ENCODE data around the gene PROB1. TPM values are rescaled to one million over a fixed set of nuclear protein-coding genes. Genes with fewer than 3 reads are reported as not detected.
"Not testable (repeated sequence)": the region's sequence is repeated elsewhere in the genome, so short reads cannot be mapped to it uniquely, and the experiment has no call there.

The PROB1 gene
- total RNA-seq, 1 donor from 2014 or later: 1.3 TPM

DNA sequence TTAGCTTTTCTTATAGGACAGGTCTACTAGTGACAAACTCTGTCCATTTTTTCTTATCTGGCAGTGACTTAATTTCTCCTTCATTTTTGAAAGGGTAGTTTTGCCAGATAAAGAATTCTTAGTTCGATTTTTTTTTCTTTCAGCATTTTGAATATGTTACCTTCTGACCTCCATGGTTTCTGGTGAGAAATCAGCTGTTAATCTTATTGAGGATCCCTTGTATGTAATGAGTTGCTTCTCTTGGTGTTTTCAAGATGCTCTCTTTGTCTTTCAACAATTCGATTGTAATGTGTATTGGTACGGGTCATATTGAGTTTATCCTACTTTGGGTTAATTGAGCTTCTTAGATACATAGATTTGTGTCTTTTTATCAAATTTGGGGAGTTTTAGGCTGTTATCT is 40.7 kb downstream of the PROB1 start:
- no peak overlapping the region for H3K4me3 Mint-ChIP-seq
- peaks cover 11% of the 10 kb centered on the region for H3K4me1 Mint-ChIP-seq (ENCODE audit: unreplicated experiment)
- peaks cover 6% of the 10 kb centered on the region for H3K9me3 Mint-ChIP-seq
- TF ChIP-seq, protein P1, sequence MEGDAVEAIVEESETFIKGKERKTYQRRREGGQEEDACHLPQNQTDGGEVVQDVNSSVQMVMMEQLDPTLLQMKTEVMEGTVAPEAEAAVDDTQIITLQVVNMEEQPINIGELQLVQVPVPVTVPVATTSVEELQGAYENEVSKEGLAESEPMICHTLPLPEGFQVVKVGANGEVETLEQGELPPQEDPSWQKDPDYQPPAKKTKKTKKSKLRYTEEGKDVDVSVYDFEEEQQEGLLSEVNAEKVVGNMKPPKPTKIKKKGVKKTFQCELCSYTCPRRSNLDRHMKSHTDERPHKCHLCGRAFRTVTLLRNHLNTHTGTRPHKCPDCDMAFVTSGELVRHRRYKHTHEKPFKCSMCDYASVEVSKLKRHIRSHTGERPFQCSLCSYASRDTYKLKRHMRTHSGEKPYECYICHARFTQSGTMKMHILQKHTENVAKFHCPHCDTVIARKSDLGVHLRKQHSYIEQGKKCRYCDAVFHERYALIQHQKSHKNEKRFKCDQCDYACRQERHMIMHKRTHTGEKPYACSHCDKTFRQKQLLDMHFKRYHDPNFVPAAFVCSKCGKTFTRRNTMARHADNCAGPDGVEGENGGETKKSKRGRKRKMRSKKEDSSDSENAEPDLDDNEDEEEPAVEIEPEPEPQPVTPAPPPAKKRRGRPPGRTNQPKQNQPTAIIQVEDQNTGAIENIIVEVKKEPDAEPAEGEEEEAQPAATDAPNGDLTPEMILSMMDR (conservative IDR thresholded peaks at IDR 0.05): no peak
- H3K36me3 Mint-ChIP-seq: peaks cover 35% of the 10 kb centered on the region
- H3K27me3 Mint-ChIP-seq: no peaks in the 10 kb centered on the region
- no peak for DNase-seq (ENCODE audit: extremely low spot score, unreplicated experiment)
- H3K27ac Mint-ChIP-seq: no peak overlapping the region

DNA sequence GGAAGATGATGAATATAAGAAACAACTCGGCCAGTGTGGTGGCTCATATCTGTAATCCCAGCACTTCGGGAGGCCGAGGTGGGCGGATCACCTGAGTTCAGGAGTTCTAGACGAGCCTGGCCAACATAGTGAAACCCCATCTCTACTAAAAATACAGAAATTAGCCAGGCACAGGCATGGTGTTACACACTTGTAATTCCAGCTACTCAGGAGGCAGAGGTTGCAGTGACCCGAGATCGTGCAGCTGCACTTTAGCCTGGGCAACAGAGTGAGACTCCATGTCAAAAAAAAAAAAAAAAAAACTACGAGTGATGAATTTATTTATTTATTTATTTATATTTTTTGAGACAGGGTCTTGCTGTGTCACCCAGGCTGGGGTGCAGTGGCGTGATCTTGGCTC is 47.0 kb downstream of the PROB1 start:
- not testable (repeated sequence) for H3K4me3 Mint-ChIP-seq; H3K27ac Mint-ChIP-seq; H3K27me3 Mint-ChIP-seq; H3K9me3 Mint-ChIP-seq; DNase-seq (ENCODE audit: extremely low spot score, unreplicated experiment)
- peaks cover 34% of the 10 kb centered on the region for H3K36me3 Mint-ChIP-seq
- peaks cover 25% of the 10 kb centered on the region for H3K4me1 Mint-ChIP-seq (ENCODE audit: unreplicated experiment)

DNA sequence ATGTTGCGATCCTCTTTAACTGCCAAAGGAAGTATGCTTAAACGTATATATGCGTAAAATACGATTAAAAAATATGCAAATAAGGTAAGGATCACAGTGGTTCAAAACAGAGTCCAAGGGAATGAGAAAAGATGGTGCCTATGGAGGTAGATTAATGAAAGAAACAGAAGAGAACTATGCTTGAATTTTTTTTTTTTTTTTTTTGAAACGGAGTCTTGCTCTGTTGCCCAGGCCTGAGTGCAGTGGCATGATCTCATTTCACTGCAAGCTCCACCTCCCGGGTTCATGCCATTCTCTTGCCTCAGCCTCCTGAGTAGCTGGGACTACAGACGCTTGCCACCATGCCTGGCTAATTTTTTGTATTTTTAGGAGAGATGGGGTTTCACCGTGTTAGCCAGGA is 49.5 kb downstream of the PROB1 start:
- DNase-seq (ENCODE audit: extremely low spot score, unreplicated experiment); H3K9me3 Mint-ChIP-seq; H3K27me3 Mint-ChIP-seq; H3K4me3 Mint-ChIP-seq: not testable (repeated sequence)
- Mint-ChIP-seq H3K4me1 (ENCODE audit: unreplicated experiment) (peaks cover 34% of the 10 kb centered on the region), H3K36me3 (peaks cover 25% of the 10 kb centered on the region), H3K27ac (peak overlapping the region; percentile 39)

DNA sequence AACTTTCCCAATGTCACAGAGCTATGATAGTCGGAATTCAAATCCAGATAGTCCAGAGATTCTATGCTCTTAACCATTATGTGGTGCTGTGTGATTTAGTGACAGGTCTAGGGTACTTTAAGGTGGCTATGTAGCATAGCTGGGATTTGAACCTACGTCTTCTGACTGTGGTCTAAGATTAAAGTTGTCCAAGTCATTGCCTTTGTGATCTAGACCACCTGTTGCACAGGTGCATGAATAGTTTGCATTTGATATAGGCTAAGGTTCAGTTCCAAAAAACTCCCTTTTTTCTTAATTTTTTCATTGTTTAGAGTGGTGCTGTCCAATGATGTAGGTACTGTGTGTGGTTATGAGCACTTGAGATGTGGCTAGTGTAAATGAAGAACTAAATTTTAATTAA is 50.7 kb downstream of the PROB1 start:
- H3K36me3 Mint-ChIP-seq: peaks cover 25% of the 10 kb centered on the region
- TF ChIP-seq, protein P1 (conservative IDR thresholded peaks at IDR 0.05): no peak
- DNase-seq (ENCODE audit: extremely low spot score, unreplicated experiment): no peak
- H3K9me3 Mint-ChIP-seq: no peaks in the 10 kb centered on the region
- H3K27ac Mint-ChIP-seq: peak overlapping the region; percentile 23
- peaks cover 6% of the 10 kb centered on the region for H3K27me3 Mint-ChIP-seq
- H3K4me3 Mint-ChIP-seq: peak overlapping the region; percentile 77
- H3K4me1 Mint-ChIP-seq (ENCODE audit: unreplicated experiment): peaks cover 34% of the 10 kb centered on the region

DNA sequence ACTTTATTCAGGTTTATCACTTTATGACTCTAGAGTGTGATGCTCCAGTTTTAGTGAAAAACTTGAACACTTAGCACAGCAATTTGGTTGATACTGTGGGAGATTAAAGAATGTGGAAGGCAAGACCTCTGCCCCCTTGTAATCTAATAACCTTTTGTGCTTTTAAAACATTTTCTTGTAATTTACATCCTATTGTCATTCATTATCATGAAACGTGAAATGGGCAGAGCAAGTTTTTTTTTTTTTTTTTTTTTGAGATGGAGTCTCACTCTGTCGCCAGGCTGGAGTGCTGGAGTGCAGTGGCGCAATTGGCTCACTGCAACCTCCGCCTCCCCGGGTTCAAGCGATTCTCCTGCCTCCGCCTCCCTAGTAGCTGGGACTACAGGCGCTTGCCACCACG is 51.4 kb downstream of the PROB1 start:
- H3K27ac Mint-ChIP-seq: peak overlapping the region; percentile 99
- H3K9me3 Mint-ChIP-seq: no peaks in the 10 kb centered on the region
- H3K27me3 Mint-ChIP-seq: peaks cover 6% of the 10 kb centered on the region
- DNase-seq (ENCODE audit: extremely low spot score, unreplicated experiment): no peak
- TF ChIP-seq, protein P1 (conservative IDR thresholded peaks at IDR 0.05): no peak
- peaks cover 21% of the 10 kb centered on the region for H3K36me3 Mint-ChIP-seq
- peak overlapping the region; percentile 100 for H3K4me3 Mint-ChIP-seq
- peaks cover 34% of the 10 kb centered on the region for H3K4me1 Mint-ChIP-seq (ENCODE audit: unreplicated experiment)

DNA sequence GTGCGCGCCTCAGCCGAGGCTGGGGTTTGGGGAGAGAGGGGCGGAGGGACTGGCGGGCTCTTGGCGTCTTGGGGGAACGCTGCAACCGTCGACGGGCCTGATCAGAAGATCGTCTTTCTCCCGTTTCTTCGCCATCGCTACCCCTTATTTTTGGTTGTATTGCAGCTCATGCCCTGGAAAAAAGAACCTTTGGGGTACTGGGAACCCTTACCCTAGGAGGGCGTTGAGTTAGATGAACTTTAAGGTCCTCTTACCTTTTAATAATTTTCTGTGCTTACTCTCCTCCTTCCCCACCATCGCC is 52.5 kb downstream of the PROB1 start:
- Mint-ChIP-seq H3K27ac (peak overlapping the region; percentile 99), H3K27me3 (peaks cover 6% of the 10 kb centered on the region), H3K36me3 (peaks cover 21% of the 10 kb centered on the region), H3K9me3 (no peaks in the 10 kb centered on the region), H3K4me1 (ENCODE audit: unreplicated experiment) (peaks cover 34% of the 10 kb centered on the region), H3K4me3 (peak overlapping the region; percentile 100)
- TF ChIP-seq, protein P1 (conservative IDR thresholded peaks at IDR 0.05): no peak
- DNase-seq (ENCODE audit: extremely low spot score, unreplicated experiment): no peak

Data from type B pancreatic cell (in vitro differentiated cells).